GM18505 (cell line): ENCODE results near the gene TFB1M.
A peak's percentile ranks its signal among the peaks of the same experiment; 100 is the strongest.
"Not testable (repeated sequence)": the region's sequence is repeated elsewhere in the genome, so short reads cannot be mapped to it uniquely, and the experiment has no call there.

Experiments used
- ATAC-seq: cut with Tn5 transposase; IDR thresholded peaks from one replicate; pipeline ENCODE4 v1.9.1; 2021; ENCODE audit not compliant: unreplicated experiment
- POLR2A ChIP-seq: IDR thresholded peaks from 4 replicates; pipeline ENCODE4 v1.6.1; 2011; ENCODE audit warnings: borderline replicate concordance; ENCODE audit not compliant: insufficient read depth, insufficient read length; ENCODE audit errors: extremely low read depth

The TFB1M gene

DNA sequence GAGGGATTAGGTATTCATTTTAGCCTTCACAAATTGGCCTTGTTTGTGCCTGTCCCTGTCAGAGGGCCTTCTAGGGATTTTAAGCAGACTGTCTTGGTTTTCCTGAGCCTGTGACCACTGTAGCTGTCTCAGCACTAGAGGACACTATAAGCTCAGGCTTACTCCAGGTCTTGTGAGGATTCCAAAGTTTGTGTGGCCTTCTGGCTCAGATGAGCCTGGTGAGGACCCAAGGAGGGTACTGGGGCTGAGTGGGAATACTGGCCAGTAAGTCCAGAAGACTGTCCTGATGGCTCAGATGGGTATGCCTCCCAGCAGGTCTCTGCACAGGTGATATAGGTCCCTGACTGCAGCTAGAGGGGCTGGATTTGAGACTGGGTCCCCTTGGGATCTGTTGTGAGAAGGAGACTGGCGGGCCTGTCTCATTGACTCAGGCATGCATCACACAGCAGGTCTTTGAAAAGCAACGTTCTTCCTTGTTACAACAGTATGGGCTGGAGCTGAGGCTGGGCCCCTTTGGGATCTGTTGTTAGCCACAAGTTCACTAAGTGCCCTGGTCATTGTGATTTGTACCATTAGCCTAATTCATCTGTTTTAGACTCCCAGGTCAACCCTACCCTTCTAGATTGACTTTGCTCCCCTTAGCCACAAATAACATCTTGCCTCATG lies 26.3 kb upstream of the TFB1M start:
- ATAC-seq = peak; percentile 28

DNA sequence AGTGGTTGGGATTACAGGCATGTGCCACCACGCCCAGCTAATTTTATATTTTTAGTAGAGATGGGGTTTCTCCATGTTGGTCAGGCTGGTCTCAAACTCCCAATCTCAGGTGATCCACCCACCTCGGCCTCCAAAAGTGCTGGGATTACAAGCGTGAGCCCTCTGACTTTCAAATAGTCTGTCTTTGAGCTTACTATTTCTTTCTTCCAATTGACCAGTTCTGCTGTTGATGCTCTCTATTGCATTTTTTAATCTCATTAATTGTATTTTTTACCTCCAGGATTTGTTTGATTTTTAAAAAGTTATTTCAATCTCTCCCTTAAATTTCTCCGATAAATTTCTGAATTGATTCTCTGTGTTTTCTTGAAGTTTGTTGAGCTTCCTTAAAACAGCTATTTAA lies 25.6 kb upstream of the TFB1M start:
- ATAC-seq = not testable (repeated sequence)

More for the DNA sequence above, 26.3 kb upstream of the TFB1M start:
- TF ChIP-seq POLR2A = no peak

DNA sequence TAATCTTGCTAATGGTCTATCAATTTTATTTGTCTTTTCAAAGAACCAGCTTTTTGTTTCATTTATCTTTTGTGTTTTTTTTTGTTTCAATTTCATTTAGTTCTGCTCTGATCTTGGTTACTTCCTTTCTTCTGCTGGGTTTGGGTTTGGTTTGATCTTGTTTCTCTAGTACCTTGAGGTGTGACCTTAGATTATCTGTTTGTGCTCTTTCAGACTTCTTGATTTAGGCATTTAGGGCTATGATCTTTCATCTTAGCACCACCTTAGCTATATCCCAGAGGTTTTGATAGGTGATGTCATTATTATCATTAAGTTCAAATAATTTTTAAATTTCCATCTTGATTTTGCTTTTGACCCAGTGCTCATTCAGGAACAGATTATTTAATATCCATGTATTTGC lies 24.0 kb upstream of the TFB1M start:
- ATAC-seq = not testable (repeated sequence)

DNA sequence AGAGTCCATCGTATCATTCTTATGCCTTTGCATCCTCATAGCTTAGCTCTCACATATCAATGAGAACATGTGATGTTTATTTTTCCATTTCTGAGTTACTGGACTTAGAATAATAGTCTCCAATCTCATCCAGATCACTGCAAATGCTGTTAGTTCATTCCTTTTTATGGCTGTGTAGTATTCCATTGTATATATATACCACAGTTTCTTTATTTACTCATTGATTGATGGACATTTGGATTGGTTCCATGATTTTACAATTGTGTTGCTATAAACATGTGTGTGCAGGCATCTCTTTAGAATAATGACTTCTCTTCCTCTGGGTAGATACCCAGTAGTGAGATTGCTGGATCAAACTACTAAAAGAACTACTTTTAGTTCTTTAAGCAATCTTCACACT lies 21.0 kb upstream of the TFB1M start:
- no peak for ATAC-seq
- TF ChIP-seq POLR2A = no peak

DNA sequence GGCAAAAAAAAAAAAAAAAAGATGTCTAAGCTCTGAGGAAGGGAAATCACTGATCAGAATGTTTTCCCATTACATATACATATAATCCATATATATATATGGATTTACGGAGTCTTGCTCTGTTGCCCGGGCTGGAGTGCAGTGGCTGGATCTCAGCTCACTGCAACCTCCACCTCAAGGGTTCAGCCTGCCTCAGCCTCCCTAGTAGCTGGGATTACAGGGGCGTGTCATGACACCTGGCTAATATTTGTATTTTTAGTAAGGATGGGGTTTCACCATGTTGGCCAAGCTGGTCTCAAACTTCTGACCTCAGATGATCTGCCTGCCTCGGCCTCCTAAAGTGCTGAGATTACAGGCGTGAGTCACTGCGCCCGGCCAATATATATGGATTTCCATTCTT lies 19.8 kb upstream of the TFB1M start:
- ATAC-seq = peak; percentile 14

DNA sequence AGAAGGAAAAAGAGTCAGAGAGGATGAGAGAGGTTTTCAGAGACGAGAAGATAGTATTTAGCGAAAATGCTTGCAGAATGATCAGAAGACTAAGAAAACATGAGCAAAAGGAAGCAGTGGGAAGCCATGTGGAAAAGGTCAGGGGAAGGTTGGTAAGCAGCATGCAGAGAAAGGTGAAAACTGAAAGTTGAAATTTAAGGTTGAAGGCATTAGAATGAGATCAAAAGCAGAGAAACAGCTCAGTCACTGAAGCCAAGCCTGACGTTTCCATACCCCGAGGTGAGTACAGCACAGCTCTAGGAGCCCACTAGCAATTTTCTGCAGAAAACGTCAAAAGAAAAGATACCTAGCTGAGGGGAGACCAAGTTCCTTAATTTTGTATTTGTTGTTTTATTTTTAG lies 19.1 kb upstream of the TFB1M start:
- peak; percentile 81 for ATAC-seq
- no peak for TF ChIP-seq POLR2A

DNA sequence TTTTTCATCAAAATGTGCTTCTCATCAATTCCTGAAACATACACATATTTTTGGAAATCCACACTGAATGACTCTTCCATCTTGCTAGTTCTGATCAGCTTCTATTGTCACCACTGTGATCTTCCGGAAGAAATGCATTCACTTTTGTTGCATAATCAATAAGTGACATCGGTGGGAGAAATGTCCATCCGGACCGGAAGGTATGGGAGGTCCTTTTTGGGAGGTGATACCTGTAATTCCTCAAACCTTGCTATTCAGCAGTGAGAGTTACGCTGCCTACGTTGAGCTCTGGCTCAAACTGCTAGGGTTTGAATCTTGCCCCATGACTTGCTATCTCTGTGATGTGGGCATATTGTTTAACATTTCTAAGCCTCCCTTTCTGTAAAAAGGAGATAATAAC lies 16.6 kb upstream of the TFB1M start:
- no peak for ATAC-seq
- TF ChIP-seq POLR2A = no peak

DNA sequence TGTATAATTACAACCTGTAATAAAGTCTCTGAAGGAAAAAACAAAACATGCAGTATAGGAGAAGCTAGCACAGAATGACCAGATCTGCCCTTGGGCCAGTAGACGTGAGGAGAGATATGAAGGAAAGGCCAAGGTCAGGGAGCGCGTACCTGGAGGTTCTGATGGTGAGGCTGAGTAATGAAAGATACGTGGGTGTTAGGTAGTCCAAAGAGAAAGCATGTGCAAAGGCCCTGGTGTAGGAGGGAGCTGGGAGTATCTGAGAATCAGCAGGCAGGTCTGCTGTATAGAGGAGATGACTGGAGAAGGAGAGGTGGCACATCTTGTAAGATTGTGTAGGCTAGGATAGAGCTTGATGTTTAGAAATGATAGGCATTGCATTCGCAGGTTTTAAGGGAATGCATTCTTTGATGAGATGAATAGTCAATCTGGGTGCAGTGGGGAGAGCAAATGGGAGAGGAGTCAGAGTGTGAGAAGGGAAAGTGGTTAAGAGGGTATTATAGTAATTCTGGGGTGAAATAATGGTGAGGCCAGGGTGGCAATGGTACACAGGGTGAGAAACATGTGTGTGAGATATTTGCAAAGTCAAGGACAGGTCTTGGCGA lies 15.9 kb upstream of the TFB1M start:
- no peak for TF ChIP-seq POLR2A
- ATAC-seq = no peak

DNA sequence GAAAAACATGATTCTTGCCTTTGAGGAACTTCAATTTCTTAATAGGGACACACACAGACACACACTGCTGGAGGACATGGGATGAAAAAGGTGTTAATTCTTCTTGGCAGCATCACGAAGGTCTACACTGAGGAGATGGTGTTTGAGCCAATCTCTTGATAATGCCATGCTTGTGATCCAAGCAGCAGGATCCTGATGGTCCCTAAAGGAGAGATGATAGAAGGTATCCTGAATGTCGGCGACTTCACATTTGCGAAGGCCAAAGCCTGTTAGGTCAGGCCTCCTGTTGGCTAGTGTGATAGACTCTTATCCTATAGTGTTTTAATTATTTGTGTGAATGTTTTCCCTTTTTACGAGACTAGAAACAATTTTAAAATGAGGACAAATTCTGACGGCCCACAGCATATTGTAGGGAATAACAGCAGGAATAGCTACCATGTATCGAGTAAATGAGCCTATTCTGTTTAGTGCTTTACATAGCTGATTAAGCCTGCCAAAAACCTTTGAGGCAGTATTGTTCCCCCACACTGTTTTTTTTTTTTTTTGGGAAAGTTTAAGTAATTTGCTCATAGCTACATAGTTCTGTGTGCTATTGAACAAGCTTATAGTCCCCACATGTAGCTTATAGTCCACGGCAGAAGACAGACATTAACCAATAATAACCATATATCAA lies 15.3 kb upstream of the TFB1M start:
- ATAC-seq = no peak
- no peak for TF ChIP-seq POLR2A

DNA sequence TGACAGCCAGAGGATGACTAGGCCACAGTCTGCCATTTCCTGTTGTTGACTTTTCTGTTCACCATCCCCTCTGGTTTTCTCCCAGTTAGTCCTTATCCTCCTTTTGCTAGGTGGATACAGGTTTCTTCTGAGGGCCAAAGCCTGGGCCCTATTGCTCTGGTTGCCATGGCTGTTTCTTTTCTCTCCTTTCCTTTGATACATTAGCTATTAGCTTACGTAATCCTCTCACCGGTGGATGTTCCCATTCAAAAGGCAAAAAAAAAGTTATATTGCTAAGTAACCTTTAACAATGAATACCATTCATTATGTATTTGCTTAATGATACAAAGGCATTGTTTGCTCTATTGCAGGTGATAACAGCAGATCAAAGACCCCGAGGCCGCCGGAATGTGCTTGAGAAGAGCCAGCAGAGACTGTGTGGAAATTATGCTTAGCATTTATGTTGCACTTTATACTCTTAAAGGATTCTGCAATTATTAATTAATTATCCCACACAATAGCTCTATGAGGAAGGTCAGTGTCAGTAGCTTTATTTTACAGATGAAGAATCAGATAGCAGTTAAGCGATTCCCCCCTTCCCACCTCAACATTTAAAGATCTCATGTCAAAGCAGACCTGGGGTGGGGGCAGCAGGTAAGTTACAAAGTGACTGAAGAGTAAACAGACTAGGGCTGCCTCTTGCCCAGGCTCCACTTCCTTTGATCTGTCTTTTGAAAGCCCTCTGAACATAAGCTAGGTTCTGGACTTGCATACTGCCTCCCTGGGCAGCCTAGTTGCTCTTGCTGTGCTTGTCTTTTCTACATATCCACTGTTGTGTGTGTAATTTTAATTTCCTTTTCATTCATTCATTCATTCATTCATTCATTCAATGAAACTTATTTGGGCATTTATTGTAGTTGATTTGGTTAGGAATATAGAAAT lies 14.5 kb upstream of the TFB1M start:
- no peak for TF ChIP-seq POLR2A

DNA sequence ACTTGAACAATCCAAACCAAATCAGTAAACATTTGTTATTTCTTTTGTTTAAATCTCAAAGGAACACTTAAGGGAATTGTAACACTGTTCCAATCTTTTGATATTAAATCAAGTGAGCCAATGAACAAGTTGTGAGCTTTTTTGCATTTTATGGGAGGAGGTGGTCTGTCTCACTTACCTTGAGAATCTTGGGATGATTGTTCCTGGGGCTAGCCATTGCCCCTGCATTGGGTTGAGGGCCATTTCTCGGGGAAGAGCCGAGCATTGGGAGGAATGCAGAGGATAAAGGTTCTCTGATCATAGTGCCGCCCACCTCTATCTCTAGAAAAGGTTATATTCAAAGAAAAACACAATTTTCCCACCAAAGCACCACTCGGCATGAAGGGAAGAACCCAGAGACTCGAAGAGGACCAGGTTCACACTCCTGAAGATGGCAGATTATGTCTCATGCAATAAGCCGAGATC lies 13.8 kb upstream of the TFB1M start:
- TF ChIP-seq POLR2A = no peak
- no peak for ATAC-seq

More for the DNA sequence above, 14.5 kb upstream of the TFB1M start:
- ATAC-seq = no peak

DNA sequence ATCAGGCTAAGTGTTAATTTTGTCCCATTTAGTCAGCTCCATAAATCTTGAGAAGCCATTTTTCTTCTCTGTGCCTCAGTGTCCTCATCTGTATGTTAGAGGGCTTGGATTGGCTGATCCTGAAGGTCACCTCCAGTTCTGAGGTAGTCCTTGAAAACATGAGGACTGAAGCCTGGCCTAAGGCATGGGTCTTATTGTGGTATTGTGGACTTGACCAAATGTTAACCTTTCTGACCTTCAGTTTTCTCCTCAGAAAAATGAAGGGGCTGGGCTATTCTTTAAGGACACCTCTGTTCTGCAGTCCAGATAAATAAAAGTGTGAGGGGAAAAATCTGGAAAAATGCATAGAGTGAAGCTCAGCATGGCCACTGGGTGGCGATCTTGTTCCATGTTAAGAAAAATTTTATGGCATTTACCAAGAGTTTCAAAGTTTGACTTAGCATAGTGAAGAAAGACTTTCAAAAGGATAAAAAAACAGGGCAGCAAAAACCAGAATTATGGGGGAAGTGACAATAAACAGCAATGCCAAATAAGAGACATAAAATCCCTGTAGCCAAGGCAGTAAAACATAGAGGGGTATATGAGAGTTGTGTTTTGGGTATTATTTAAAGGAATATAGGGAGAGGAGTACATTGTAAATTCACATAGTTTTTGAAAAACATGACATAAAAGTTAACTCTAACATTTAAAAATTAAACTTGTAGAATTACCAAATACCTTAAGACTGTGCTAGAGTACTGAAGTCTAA lies 13.2 kb upstream of the TFB1M start:
- no peak for TF ChIP-seq POLR2A
- ATAC-seq = peak; percentile 50

DNA sequence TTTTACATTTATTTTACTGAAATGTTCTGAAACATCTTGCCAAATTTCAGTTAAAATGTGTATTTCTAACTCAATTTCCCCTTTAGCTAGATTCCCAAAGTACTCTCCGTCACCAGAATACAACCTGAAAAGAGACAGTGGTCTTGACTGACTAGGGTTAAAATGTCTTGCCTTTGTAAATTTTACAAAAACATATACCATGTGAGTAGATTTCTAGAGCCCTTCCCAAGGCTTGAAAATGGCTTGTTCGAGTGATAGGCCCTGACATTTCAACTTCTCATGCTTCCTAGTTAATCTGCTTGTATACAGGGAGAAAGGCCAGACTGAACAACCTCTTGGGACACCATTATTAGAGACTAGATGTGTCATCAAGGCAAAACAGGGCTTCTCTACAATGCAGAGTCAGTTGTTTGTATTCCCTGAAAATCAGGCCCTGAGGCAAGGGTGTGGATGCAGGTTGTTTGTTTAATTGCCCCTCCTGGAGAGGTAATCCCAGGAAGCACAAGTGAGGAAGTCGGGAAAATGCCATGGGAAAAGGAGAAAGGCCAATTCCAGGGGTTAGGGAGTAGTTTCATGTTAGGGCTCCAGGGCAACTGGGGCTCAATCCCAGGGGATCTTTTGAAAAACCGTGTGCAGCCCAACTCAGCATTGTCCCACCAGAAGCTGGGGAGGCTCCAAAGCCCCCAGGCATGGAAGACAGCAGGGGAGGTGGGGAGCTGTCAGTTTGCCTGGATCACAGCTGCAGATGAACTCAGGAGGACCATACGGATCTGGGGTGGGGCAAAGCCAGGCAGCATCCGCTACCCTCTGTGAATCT lies 11.6 kb upstream of the TFB1M start:
- ATAC-seq = no peak
- no peak for TF ChIP-seq POLR2A

DNA sequence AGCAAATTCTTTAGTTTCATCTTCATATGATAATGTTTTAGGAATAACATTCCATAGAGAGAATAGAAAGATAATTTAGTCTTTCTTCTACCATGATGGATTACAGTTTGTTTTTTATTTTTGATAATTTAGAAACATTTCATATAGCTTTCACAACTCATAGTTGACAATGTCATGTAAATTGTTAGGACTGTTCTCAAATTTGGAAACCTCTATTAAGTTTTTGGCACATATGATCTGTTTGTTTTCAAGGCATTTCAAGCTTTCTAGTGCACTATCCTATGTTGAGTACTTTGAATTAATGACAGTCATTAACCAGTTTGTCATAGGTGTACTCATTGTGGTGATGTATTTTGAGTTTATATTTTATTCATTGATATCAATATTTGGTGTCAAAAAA lies 10.7 kb upstream of the TFB1M start:
- TF ChIP-seq POLR2A = no peak
- ATAC-seq = no peak
